Karpas-422 (cell line): ENCODE measurements around the gene TBL1X. TPM values are rescaled to one million over a fixed set of nuclear protein-coding genes. Genes with fewer than 3 reads are reported as not detected.

Experiments
- DNase-seq: peaks from one replicate; pipeline ENCODE4 v3.0.0-alpha.2; 2015
- H2AFZ ChIP-seq: fragments of 200-600 bp; sonication (generic); 2 replicates; pipeline ENCODE4 v1.6.1; 2014; ENCODE audit warnings: antibody characterized with exemption, low read length, mixed read lengths
- H3K27ac ChIP-seq: fragments of 200-600 bp; sonication (generic); 2 replicates; pipeline ENCODE4 v1.5.1; 2014; ENCODE audit warnings: mild to moderate bottlenecking, low read length, moderate library complexity
- H3K27me3 ChIP-seq: fragments of 200-600 bp; sonication (generic); 2 replicates; pipeline ENCODE4 v1.6.1; 2014; ENCODE audit warnings: low read length, mixed read lengths
- H3K36me3 ChIP-seq: fragments of 200-600 bp; sonication (generic); 2 replicates; pipeline ENCODE4 v1.6.1; 2014; ENCODE audit warnings: low read length, mixed read lengths; ENCODE audit not compliant: insufficient read depth
- H3K4me1 ChIP-seq: fragments of 200-600 bp; sonication (generic); 2 replicates; pipeline ENCODE4 v1.6.1; 2014; ENCODE audit warnings: mild to moderate bottlenecking, low read length, mixed read lengths
- H3K4me2 ChIP-seq: fragments of 200-600 bp; sonication (generic); 2 replicates; pipeline ENCODE4 v1.6.1; 2014; ENCODE audit warnings: low read length, low read depth, mild to moderate bottlenecking; ENCODE audit not compliant: poor library complexity, severe bottlenecking
- H3K4me3 ChIP-seq: fragments of 200-600 bp; sonication (generic); 2 replicates; pipeline ENCODE4 v1.5.1; 2014; ENCODE audit warnings: mild to moderate bottlenecking, antibody characterized with exemption, low read length, mixed read lengths
- H3K79me2 ChIP-seq: fragments of 200-600 bp; sonication (generic); 2 replicates; pipeline ENCODE4 v1.6.1; 2014; ENCODE audit warnings: mild to moderate bottlenecking, low read length, mixed read lengths
- H3K9ac ChIP-seq: fragments of 200-600 bp; sonication (generic); 2 replicates; pipeline ENCODE4 v1.6.0; 2014; ENCODE audit warnings: low read length
- H3K9me2 ChIP-seq: fragments of 200-600 bp; sonication (generic), shearing (Covaris generic); replicated peaks from 2 replicates; pipeline ENCODE4 v1.6.0; 2014; ENCODE audit warnings: mild to moderate bottlenecking, low read length, moderate library complexity; ENCODE audit not compliant: insufficient read depth
- H3K9me3 ChIP-seq: fragments of 300-700, 200-600 bp; sonication (generic); 2 replicates; pipeline ENCODE4 v1.6.1; 2014; ENCODE audit warnings: low read length, mixed read lengths
- H4K20me1 ChIP-seq: fragments of 200-600 bp; sonication (generic); 2 replicates; pipeline ENCODE4 v1.6.1; 2014; ENCODE audit warnings: mild to moderate bottlenecking, antibody characterized with exemption, low read length, low read depth; ENCODE audit not compliant: insufficient read depth
- total RNA-seq: library from RNA; depleted of rRNA; stranded (reverse); fragments of >200 nt; shearing (Covaris generic); gene quantifications from 2 replicates; pipeline ENCODE4 v1.2.3, GENCODE V29; 2014; ENCODE audit warnings: low replicate concordance

TBL1X gene
- total RNA-seq, 1 experiment from 2014 or later: 9.4 TPM

DNA sequence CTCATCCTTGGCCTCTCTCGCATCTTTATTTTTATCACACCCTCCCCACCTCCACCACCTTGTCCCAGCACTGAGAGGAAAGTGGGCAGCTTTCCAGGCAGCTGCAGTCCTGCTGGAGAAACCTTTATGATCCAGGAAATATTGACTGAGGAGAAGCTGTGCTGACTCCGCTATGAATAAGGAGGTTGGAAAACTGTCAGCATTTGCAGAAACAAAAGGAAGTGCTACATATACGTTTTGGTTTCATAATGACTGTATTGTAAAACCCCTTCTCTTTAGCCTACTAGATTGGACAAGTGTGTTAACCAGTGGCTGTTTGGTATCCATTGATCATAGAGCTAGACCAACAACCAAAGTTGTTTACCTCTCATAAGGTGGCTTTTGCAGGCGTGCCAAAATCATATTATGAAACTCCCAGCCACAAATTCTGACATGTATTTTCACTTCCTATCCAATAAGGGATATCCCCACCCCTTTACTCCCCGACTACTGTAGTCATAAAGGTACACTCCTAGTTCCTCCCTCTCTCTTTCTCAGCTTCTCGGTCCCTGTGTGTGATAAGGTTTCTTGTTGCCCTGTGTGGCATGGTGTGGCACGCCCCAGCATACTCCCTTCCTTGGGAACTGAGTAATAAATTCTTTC is 212.4 kb downstream of the TBL1X start:
- H3K4me3 ChIP-seq: no peak overlapping the region
- H3K9me2 ChIP-seq: no peaks in the 10 kb centered on the region
- no peaks in the 10 kb centered on the region for H3K36me3 ChIP-seq
- H3K79me2 ChIP-seq: no peaks in the 10 kb centered on the region
- peaks cover 12% of the 10 kb centered on the region for H3K4me1 ChIP-seq
- no peaks in the 10 kb centered on the region for H3K27me3 ChIP-seq
- no peak overlapping the region for H3K27ac ChIP-seq
- H3K9me3 ChIP-seq: no peaks in the 10 kb centered on the region
- no peak overlapping the region for H3K9ac ChIP-seq
- H2AFZ ChIP-seq: no peak overlapping the region
- H3K4me2 ChIP-seq: peak overlapping the region; percentile 24
- no peaks in the 10 kb centered on the region for H4K20me1 ChIP-seq
- no peak for DNase-seq

DNA sequence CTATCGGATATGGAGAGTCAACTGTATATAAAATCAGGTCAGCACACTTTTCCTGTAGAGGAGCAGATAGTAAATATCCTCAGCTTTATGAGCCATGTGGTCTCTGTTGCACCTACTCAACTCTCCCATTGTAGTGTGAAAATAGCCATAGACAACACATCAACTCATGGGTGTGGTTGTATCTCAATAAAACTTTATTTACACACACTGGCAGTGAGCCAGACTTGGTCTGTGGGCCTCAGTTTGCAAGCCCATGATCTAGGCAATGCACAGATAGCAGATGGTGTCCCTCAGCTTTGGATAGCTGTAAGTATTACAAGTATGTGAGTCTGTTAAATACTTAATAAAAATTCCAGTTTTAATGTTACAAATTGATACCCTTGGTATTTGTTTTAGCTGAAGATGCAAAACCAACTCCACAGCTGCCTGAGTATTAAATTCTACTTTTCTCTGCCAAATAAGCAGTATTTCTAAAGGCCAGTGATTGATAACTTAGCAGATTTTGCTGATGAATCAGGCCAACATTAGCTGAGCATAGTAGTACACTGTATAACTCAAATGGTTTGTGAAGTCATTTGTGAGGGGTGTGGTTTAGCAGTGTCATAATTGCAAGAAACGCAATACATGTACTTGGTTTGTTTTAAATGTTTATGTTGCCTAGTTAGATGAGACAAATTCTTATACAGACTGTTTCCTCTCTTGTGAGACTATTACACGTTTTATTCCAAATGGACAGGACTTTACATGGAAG is 213.5 kb downstream of the TBL1X start:
- Histone ChIP-seq H3K9me2 (no peaks in the 10 kb centered on the region), H2AFZ (no peak overlapping the region), H3K9ac (no peak overlapping the region), H3K4me3 (no peak overlapping the region), H3K4me1 (peaks cover 8% of the 10 kb centered on the region), H3K36me3 (no peaks in the 10 kb centered on the region), H3K27me3 (no peaks in the 10 kb centered on the region), H3K9me3 (no peaks in the 10 kb centered on the region), H3K27ac (no peak overlapping the region), H3K4me2 (no peak overlapping the region), H3K79me2 (no peaks in the 10 kb centered on the region), H4K20me1 (no peaks in the 10 kb centered on the region)
- DNase-seq: no peak

DNA sequence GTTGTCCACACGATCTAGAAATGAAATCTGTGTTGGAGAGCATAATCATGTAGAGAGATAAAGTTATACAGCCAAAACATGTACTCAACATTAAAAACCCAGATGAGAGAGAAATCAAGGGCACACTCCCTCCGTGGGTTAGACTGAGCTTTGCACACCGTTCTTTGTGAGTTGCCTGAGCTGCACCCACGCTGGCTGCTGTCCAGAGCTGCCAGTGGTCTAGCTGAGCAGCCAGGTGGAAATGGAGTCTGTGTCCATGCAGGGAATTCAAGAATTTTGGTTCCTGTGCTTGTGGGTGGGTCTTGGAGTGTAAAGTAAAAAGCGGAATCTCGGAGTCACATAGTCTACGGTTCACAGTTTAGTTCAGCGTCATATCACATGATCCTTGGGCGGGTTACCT is 216.2 kb downstream of the TBL1X start:
- H3K36me3 ChIP-seq: no peaks in the 10 kb centered on the region
- H3K9me2 ChIP-seq: no peaks in the 10 kb centered on the region
- no peak for DNase-seq
- H3K79me2 ChIP-seq: no peaks in the 10 kb centered on the region
- H3K9me3 ChIP-seq: no peaks in the 10 kb centered on the region
- peaks cover 5% of the 10 kb centered on the region for H3K4me1 ChIP-seq
- no peak overlapping the region for H2AFZ ChIP-seq
- no peak overlapping the region for H3K9ac ChIP-seq
- H3K27me3 ChIP-seq: no peaks in the 10 kb centered on the region
- no peaks in the 10 kb centered on the region for H4K20me1 ChIP-seq
- H3K27ac ChIP-seq: no peak overlapping the region
- H3K4me3 ChIP-seq: no peak overlapping the region
- no peak overlapping the region for H3K4me2 ChIP-seq

DNA sequence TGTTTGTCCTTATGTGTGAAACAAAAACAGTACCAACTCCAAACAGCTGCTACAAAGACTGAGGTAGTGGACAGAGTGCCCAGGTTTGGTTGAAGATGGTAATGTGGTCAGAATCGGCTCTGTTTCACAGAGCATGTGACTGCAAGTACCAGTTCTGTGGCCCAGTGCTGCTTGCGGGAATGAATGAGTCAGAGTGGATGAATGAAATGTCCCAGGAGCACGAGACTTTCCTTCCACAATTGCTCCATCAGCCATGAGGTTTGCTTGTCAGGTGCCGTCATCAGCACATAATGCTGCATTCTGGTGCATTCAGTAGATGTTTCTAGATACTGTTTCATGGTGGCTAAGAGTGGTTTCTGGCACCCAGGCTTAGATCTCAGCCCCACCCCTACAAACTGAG is 216.6 kb downstream of the TBL1X start:
- H3K36me3 ChIP-seq: no peaks in the 10 kb centered on the region
- no peak overlapping the region for H2AFZ ChIP-seq
- no peak for DNase-seq

DNA sequence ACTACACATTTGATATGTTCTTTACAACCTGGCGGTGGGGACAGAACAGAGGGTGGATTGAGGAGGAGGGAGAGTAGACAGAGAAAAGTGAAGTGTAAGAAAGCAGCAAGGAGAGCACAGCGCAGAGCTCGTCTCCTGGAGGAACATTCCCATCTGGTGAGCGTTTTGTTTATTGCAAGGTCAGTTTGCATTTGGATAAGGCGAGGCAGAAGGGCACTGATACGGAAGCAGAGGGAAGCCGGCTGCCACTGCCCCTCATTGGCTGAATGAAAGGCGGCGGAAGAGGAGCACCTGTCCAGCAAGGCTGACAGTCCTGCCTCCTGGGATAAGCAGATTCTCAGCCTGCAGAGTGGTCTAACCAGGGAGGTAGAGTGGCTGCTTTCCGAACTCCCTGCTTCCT is 217.6 kb downstream of the TBL1X start:
- no peaks in the 10 kb centered on the region for H3K27me3 ChIP-seq
- no peak for DNase-seq
- no peaks in the 10 kb centered on the region for H3K9me3 ChIP-seq
- H3K4me1 ChIP-seq: no peaks in the 10 kb centered on the region
- no peaks in the 10 kb centered on the region for H3K9me2 ChIP-seq
- H4K20me1 ChIP-seq: no peaks in the 10 kb centered on the region
- no peak overlapping the region for H3K4me2 ChIP-seq
- H3K36me3 ChIP-seq: no peaks in the 10 kb centered on the region
- no peak overlapping the region for H3K27ac ChIP-seq
- H3K4me3 ChIP-seq: no peak overlapping the region
- H3K9ac ChIP-seq: no peak overlapping the region
- no peak overlapping the region for H2AFZ ChIP-seq
- H3K79me2 ChIP-seq: no peaks in the 10 kb centered on the region

More for the DNA sequence above, 216.6 kb downstream of the TBL1X start:
- H3K4me3 ChIP-seq: no peak overlapping the region
- H4K20me1 ChIP-seq: no peaks in the 10 kb centered on the region
- no peaks in the 10 kb centered on the region for H3K9me3 ChIP-seq
- H3K27me3 ChIP-seq: no peaks in the 10 kb centered on the region
- H3K4me2 ChIP-seq: no peak overlapping the region
- H3K9ac ChIP-seq: no peak overlapping the region
- H3K79me2 ChIP-seq: no peaks in the 10 kb centered on the region
- H3K9me2 ChIP-seq: no peaks in the 10 kb centered on the region
- no peak overlapping the region for H3K27ac ChIP-seq
- H3K4me1 ChIP-seq: peaks cover 5% of the 10 kb centered on the region

DNA sequence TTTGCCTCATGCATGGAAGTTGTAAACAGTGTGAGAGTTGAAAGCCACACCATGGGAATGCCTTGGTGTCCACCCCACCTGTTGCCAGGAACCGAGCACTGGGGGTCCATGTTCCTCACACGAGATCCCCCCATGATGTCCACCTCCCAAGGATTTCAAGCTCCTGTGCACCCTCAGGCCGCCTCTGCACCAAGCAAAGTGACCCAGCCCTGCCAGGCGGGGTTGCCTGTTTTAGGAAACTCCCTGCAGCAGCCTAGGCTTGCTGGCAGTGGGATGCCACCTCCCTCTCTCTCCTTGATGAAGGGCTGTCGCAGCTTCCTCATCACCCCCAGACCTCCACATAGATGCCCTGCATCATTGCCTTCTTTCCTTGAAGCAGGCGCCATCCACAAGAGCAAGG is 218.0 kb downstream of the TBL1X start:
- no peak overlapping the region for H3K9ac ChIP-seq
- DNase-seq: no peak
- no peaks in the 10 kb centered on the region for H3K9me3 ChIP-seq
- no peak overlapping the region for H3K4me3 ChIP-seq
- no peaks in the 10 kb centered on the region for H3K79me2 ChIP-seq
- H2AFZ ChIP-seq: no peak overlapping the region
- no peaks in the 10 kb centered on the region for H4K20me1 ChIP-seq
- no peaks in the 10 kb centered on the region for H3K27me3 ChIP-seq
- no peaks in the 10 kb centered on the region for H3K4me1 ChIP-seq
- no peak overlapping the region for H3K4me2 ChIP-seq
- H3K36me3 ChIP-seq: no peaks in the 10 kb centered on the region
- H3K27ac ChIP-seq: no peak overlapping the region
- no peaks in the 10 kb centered on the region for H3K9me2 ChIP-seq

DNA sequence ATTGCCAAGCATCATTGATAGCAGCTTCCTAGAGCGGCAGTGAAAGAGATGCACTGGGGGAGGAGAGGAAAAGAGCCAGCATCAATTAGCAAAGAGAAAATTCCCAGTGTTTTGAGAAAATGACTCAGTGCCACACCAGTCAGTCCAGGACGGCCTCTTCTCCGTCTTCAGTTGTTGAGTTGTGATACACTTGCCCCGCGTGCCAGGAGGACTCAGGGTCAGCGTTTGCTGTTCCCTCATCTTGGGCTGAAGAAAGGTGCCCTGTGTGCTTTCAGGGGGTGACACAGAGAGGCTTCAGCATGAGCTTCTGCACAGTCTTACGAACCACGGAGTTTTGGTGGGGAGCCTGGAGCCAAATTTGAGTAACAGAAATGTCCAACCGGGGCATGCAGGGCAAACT is 218.5 kb downstream of the TBL1X start:
- H3K9ac ChIP-seq: no peak overlapping the region
- no peaks in the 10 kb centered on the region for H3K27me3 ChIP-seq
- H3K27ac ChIP-seq: no peak overlapping the region
- no peaks in the 10 kb centered on the region for H3K79me2 ChIP-seq
- no peaks in the 10 kb centered on the region for H4K20me1 ChIP-seq
- H3K9me3 ChIP-seq: no peaks in the 10 kb centered on the region
- no peaks in the 10 kb centered on the region for H3K9me2 ChIP-seq
- DNase-seq: no peak
- no peak overlapping the region for H2AFZ ChIP-seq
- no peak overlapping the region for H3K4me3 ChIP-seq
- no peaks in the 10 kb centered on the region for H3K36me3 ChIP-seq
- H3K4me2 ChIP-seq: no peak overlapping the region
- H3K4me1 ChIP-seq: no peaks in the 10 kb centered on the region

DNA sequence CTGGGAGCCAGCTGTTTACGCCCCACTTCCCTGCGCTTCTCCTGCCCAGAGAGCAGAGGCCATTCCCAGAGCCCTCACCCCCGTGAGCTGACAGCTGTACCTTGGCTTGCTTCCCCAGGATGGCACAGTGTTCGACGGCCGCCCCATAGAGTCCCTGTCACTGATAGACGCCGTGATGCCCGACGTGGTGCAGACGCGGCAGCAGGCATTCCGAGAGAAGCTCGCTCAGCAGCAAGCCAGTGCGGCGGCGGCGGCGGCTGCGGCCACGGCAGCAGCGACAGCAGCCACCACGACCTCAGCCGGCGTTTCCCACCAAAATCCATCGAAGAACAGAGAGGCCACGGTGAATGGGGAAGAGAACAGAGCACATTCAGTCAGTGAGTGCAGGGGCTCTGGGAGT is 223.0 kb downstream of the TBL1X start:
- H3K9me3 ChIP-seq: no peaks in the 10 kb centered on the region

More for the DNA sequence above, 223.0 kb downstream of the TBL1X start:
- Histone ChIP-seq H2AFZ (no peak overlapping the region), H3K4me1 (no peaks in the 10 kb centered on the region), H3K27me3 (no peaks in the 10 kb centered on the region), H4K20me1 (no peaks in the 10 kb centered on the region), H3K9me2 (no peaks in the 10 kb centered on the region), H3K27ac (no peak overlapping the region), H3K79me2 (no peaks in the 10 kb centered on the region), H3K9ac (no peak overlapping the region), H3K4me3 (no peak overlapping the region), H3K4me2 (no peak overlapping the region), H3K36me3 (no peaks in the 10 kb centered on the region)
- DNase-seq: no peak
